Activated CD4-positive, alpha-beta memory T cell treated with anti-CD3 and anti-CD28 coated beads, Interleukin-2, amount 10 ng/mL, durations not matched to agents 7 days and 5 days (primary cell): ENCODE data around the gene KRTAP10-1. TPM values are rescaled to one million over a fixed set of nuclear protein-coding genes. Genes with fewer than 3 reads are reported as not detected.
A peak's percentile ranks its signal among the peaks of the same experiment; 100 is the strongest.
"Not testable (repeated sequence)": the region's sequence is repeated elsewhere in the genome, so short reads cannot be mapped to it uniquely, and the experiment has no call there.

ENCODE experiments used
- CTCF ChIA-PET: fragments of 350-600 bp; sonication (Branson Sonifier 250); formaldehyde crosslinking; loops from one replicate; lab custom pipeline; 2021; ENCODE audit warnings: antibody characterized with exemption, inconsistent platforms; lab: Charles Lee
- POLR2A ChIA-PET: fragments of 350-600 bp; sonication (Branson Sonifier 250); formaldehyde crosslinking; loops from one replicate; lab custom pipeline; 2021; ENCODE audit warnings: antibody characterized with exemption; lab: Charles Lee
- DNase-seq: peaks from one replicate; pipeline ENCODE4 v3.0.0-alpha.2; 2020
- H3K27ac Mint-ChIP-seq: one replicate; pipeline ENCODE4 v1.8.0; 2021; ENCODE audit warnings: mild to moderate bottlenecking, mixed read lengths
- H3K27me3 Mint-ChIP-seq: one replicate; pipeline ENCODE4 v1.8.0; 2021; ENCODE audit warnings: mixed read lengths
- H3K36me3 Mint-ChIP-seq: one replicate; pipeline ENCODE4 v1.8.0; 2021; ENCODE audit warnings: low read depth, mixed read lengths
- H3K4me1 Mint-ChIP-seq: one replicate; pipeline ENCODE4 v1.8.0; 2021; ENCODE audit warnings: mixed read lengths
- H3K4me3 Mint-ChIP-seq: one replicate; pipeline ENCODE4 v1.8.0; 2021; ENCODE audit warnings: mild to moderate bottlenecking, mixed read lengths
- H3K9me3 Mint-ChIP-seq: one replicate; pipeline ENCODE4 v1.8.0; 2021; ENCODE audit warnings: mixed read lengths
- total RNA-seq, 2 experiments: library from RNA; stranded (reverse); gene quantifications; one replicate each; pipeline ENCODE4 v1.2.3, GENCODE V29; 2021

Gene KRTAP10-1
- total RNA-seq, 2 experiments from 2014 or later, result not detected

DNA sequence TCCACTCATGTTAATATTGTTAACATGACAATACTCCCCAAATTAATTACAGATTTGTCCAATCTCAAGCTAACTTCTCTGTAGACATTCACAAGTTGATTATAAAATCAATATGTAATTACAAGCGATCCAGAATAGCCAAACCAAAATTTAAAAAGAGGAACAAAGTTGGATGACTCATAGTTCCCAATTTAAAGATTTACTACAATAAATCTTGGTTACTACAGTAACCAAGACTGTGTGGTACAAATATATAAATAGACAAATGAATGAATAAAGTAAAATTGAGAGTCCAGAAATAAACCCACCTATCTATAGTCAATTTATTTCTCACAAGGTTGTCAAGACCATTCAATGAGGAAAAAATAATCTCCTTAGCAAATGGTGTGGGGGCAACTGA is 26.4 kb upstream of the KRTAP10-1 start:
- DNase-seq, result no peak
- peaks cover 6% of the 10 kb centered on the region for H3K27me3 Mint-ChIP-seq
- peaks cover 2% of the 10 kb centered on the region for H3K36me3 Mint-ChIP-seq
- peaks cover 8% of the 10 kb centered on the region for H3K9me3 Mint-ChIP-seq
- CTCF ChIA-PET, result interaction anchor here (0.9 kb wide), 1 partner anchor 56 kb away, joined by 3 read pairs; no protein-coding TSS in a partner anchor
- no peak overlapping the region for H3K27ac Mint-ChIP-seq
- POLR2A ChIA-PET, result no interaction called here
- no peak overlapping the region for H3K4me3 Mint-ChIP-seq
- H3K4me1 Mint-ChIP-seq, result peaks cover 11% of the 10 kb centered on the region

DNA sequence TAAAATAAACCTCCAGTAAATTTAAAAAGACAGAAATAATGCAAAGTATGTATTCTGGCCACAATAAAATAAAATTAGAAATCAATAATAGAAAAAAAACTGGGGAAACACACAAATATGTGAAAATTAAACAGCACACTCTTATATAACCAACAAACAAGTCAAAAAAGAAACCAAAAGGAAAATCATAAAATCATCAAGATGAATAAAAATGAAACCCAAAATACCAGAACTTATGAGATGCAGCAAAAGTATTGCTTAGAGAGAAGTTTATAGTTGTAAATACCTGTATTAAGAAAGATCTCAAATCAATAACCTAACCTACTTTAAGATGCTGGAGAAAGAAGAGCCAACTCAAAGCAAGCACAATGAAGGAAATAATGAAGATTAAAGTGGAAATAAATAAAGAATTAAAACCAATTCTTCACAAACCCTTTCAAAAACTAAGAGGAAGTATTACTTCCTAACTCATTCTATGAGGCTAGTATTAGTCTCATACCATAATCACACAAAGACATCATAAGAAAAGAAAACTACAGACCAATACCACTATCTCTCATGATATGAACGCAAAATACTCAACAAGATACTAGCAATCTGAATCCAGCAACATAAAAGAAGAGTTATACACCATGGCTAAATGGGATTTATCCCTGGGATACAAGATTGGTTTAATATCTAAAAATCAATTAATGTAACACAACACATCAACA is 25.0 kb upstream of the KRTAP10-1 start:
- CTCF ChIA-PET, result no interaction called here
- Mint-ChIP-seq H3K4me3 (no peak overlapping the region), H3K36me3 (peaks cover 2% of the 10 kb centered on the region), H3K9me3 (peaks cover 11% of the 10 kb centered on the region), H3K4me1 (peaks cover 11% of the 10 kb centered on the region), H3K27ac (peak overlapping the region; percentile 9), H3K27me3 (peaks cover 15% of the 10 kb centered on the region)
- POLR2A ChIA-PET, result no interaction called here
- DNase-seq, result no peak

DNA sequence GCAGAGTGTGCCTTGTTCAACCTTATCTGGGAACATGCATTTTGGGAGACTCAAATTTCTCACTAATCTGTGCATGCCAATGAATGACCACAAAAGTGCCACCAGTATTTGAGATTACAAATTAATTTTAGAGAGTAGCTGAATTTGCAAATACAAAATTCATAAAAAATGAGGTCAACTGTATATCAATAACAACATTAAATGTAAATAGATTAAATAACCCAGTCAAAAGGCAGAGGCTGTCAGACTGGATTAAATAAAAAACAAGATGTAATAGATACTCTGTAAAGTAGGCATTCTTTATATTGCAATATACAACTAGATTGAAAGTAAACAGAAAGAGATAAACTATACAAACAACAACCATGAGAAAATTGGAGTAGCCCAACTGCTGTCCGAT is 24.1 kb upstream of the KRTAP10-1 start:
- Mint-ChIP-seq H3K27me3 (peaks cover 15% of the 10 kb centered on the region), H3K4me3 (no peak overlapping the region), H3K27ac (no peak overlapping the region), H3K4me1 (peaks cover 11% of the 10 kb centered on the region), H3K36me3 (peaks cover 2% of the 10 kb centered on the region), H3K9me3 (peaks cover 11% of the 10 kb centered on the region)
- CTCF ChIA-PET, result no interaction called here
- DNase-seq, result no peak
- POLR2A ChIA-PET, result no interaction called here

DNA sequence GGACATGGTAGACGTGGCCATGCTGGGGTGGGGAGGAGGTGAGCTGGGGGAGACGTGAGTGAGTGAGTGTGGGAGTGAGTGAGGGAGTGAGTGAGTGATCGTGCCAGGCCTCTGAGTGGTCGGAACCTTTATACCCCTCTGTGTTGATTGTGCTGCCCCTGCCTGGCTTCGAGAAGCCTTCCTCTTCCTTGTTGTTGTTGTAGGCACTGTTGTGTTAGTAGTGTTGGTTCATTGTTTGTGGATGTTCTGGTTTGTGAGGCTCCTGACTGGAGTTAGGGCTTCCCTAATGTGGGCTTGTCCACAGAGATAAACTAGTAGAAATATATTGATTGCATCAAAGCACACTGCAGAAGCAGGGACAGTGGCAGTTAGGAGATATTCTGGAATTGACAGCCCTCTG is 18.7 kb upstream of the KRTAP10-1 start, which contains the start of gene KRTAP10-3:
Gene KRTAP10-3, minus strand, starts transcription at position 101 of the 400 bp plus-strand sequence. Its CDS starts 80 bp downstream, at position 21.
- Mint-ChIP-seq H3K36me3 (peaks cover 2% of the 10 kb centered on the region), H3K27me3 (peaks cover 18% of the 10 kb centered on the region), H3K9me3 (peaks cover 11% of the 10 kb centered on the region), H3K4me1 (no peaks in the 10 kb centered on the region), H3K27ac (no peak within 1 kb of the TSS), H3K4me3 (no peak within 1 kb of the TSS)
- DNase-seq, result no peak
- ChIA-PET CTCF (no interaction called here), POLR2A (no interaction called here)

DNA sequence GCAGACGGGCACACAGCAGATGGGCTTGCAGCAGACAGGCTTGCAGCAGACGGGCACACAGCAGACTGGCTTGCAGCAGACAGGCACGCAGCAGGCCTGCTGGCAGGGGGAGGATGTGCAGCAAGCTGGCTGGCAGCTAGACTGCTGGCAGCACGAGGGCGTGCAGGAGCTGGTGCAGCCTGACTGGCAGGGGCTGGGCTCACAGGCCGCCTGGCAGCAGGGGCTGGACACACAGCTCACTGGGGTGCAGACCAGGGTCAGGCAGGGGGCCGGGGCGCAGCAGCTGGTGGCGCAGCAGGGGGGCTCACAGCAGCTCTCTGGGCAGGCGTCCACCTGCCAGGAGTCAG is 18.3 kb upstream of the KRTAP10-1 start:
- POLR2A ChIA-PET, CTCF ChIA-PET, H3K36me3 Mint-ChIP-seq, H3K4me1 Mint-ChIP-seq, DNase-seq, H3K4me3 Mint-ChIP-seq, H3K27ac Mint-ChIP-seq: not testable (repeated sequence)
- peaks cover 11% of the 10 kb centered on the region for H3K9me3 Mint-ChIP-seq
- H3K27me3 Mint-ChIP-seq, result peaks cover 18% of the 10 kb centered on the region

DNA sequence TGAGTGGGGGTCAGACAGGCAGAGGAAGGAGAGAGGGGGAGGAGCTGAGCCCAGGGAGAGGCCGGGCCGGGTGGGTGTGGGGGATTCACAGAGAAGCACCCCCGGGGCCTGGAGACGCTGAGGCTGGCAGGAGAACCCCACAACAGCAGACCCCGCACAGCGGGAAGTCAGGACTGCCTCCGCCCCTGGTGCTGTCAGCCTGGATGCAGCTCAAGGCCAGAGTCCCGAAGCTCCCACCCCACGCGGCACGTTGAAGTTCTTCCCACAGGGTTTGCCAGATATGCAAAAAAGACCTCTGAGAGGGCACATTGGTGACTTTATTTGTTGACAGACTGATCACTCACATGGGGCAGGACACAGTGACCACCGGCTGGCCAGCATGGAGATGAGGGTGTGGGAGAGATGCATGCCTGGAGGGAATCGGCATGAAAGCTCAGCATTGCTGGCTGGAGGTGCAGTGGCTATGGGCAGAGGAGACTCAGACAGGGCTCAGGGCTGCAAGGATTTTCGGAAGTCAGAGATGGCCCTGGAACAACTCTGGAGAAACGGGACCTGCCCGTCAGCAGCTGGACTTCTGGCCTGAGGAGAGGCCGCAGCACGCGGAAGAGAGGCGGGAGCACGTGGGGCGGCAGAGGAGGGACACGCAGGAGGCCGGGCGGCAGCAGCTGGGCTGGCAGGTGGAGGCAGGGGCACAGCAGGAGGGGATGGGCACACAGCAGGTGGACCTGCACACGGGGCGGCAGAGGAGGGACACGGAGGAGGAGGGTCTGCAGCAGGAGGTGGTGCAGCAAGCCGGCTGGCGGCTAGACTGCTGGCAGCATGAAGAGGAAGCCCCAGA is 17.7 kb upstream of the KRTAP10-1 start:
- H3K36me3 Mint-ChIP-seq, result peaks cover 2% of the 10 kb centered on the region
- no peak overlapping the region for H3K27ac Mint-ChIP-seq
- peaks cover 18% of the 10 kb centered on the region for H3K27me3 Mint-ChIP-seq
- POLR2A ChIA-PET, result no interaction called here
- H3K4me1 Mint-ChIP-seq, result no peaks in the 10 kb centered on the region
- H3K4me3 Mint-ChIP-seq, result no peak overlapping the region
- CTCF ChIA-PET, result interaction anchor here (0.8 kb wide), 1 partner anchor 10 kb away, joined by 3 read pairs; no protein-coding TSS in a partner anchor
- no peak for DNase-seq
- H3K9me3 Mint-ChIP-seq, result peaks cover 11% of the 10 kb centered on the region

DNA sequence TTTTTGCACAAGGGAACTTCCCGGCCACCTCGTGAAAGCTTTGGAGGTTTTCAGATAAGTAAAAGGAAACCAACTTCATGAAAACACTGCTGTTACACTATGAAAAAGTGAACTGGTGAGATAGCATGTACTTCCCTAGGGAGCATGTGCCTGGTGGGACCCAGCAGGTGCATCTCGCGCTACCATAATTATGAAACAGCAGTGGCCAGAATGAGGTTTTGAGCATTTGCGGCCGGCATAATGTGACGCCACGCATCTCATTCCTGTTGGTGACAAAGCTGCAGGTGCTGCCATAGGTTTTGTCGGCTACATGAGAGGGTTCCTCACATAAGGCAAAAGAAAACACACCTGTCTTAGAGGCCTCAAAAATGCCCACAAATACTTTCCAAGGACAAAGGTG is 16.9 kb upstream of the KRTAP10-1 start:
- H3K4me3 Mint-ChIP-seq, result no peak overlapping the region
- peaks cover 14% of the 10 kb centered on the region for H3K27me3 Mint-ChIP-seq
- no peaks in the 10 kb centered on the region for H3K36me3 Mint-ChIP-seq
- no peak for DNase-seq
- CTCF ChIA-PET, result interaction anchor here (0.8 kb wide), 1 partner anchor 10 kb away, joined by 3 read pairs; no protein-coding TSS in a partner anchor
- POLR2A ChIA-PET, result no interaction called here
- no peaks in the 10 kb centered on the region for H3K4me1 Mint-ChIP-seq
- peaks cover 3% of the 10 kb centered on the region for H3K9me3 Mint-ChIP-seq
- no peak overlapping the region for H3K27ac Mint-ChIP-seq

DNA sequence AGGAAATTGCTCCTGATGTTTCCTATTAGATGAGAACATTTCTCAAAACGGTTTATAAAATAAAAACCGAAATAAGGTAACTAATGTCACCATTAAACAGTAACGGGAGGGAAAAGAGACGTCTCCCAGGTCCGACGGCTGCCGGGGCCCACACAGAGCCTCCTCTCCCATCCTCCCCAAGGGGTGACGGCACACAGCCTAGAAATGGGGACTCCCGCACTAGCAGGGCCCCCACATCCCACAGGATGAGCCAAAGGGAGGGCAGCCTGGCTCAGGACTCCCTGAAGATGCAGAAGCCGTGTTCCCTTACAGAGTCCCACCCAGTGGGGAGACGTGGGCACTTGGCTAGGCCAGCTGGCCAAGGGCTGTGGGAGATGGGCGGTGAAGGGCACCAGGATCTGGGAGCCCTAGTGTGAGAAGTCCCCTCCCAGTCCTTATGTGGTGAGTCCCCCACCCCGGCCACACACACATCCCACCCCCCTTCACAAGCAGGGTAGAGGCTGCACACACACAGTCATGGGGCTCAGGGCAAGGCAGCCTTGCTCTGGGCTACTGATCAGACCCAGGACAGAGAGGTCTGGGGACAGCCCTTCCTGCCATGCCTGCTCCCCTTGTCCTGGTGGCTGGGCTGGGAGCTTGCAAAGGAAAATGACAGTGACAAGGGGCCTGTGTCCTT is 15.3 kb upstream of the KRTAP10-1 start:
- no peaks in the 10 kb centered on the region for H3K4me1 Mint-ChIP-seq
- H3K36me3 Mint-ChIP-seq, result no peaks in the 10 kb centered on the region
- peaks cover 5% of the 10 kb centered on the region for H3K27me3 Mint-ChIP-seq
- CTCF ChIA-PET, result no interaction called here
- DNase-seq, result peak; percentile 12
- POLR2A ChIA-PET, result interaction anchor here (1.2 kb wide), 1 partner anchor 64 kb away, joined by 4 read pairs; no protein-coding TSS in a partner anchor
- H3K27ac Mint-ChIP-seq, result no peak overlapping the region
- H3K4me3 Mint-ChIP-seq, result no peak overlapping the region
- no peaks in the 10 kb centered on the region for H3K9me3 Mint-ChIP-seq

DNA sequence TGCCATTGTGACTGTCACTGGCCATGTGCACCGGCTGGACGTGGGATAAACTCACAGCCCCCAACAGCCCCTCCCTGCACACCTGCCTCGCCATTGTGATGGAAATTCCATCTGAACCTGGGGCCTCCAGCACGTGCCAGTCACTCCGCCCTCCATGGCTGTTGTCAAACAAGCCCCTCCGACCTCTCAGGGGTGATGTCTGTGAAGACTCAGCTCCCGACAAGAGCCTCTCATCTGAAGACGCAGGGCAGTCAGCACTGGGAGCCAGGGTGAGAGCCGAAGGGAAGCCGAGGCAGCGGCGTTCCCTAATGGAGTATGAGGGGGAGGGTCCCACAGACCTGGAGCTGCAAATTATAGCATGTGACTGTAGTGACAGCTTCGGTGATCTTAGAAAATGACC is 12.7 kb upstream of the KRTAP10-1 start:
- CTCF ChIA-PET, result no interaction called here
- no peak overlapping the region for H3K27ac Mint-ChIP-seq
- H3K4me1 Mint-ChIP-seq, result peaks cover 11% of the 10 kb centered on the region
- no peak overlapping the region for H3K4me3 Mint-ChIP-seq
- H3K27me3 Mint-ChIP-seq, result no peaks in the 10 kb centered on the region
- peaks cover under 1% of the 10 kb centered on the region for H3K9me3 Mint-ChIP-seq
- POLR2A ChIA-PET, result no interaction called here
- H3K36me3 Mint-ChIP-seq, result peaks cover 2% of the 10 kb centered on the region
- no peak for DNase-seq

DNA sequence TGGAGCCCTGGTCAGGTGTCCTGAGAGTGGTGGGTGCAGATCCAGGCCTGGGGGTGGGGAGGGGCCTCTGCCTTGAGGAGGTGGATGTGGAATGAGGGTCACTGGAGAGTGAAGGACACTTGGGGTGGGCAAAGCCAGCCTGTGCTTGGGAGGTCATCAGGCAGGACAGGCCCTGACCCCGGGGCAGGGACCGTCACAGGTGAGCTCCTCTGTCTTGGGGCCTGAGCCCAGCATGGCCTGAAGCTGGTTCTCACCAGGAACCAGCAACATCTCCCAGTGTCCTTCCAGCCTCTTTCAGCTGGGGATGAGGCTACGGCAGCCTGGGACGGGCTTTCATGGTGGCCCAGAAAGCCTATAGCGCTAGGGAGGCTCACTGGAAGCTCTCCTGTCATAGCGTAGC is 12.1 kb upstream of the KRTAP10-1 start:
- Mint-ChIP-seq H3K27ac (no peak overlapping the region), H3K4me1 (peaks cover 16% of the 10 kb centered on the region), H3K4me3 (no peak overlapping the region), H3K36me3 (peaks cover 8% of the 10 kb centered on the region), H3K27me3 (no peaks in the 10 kb centered on the region), H3K9me3 (peaks cover 6% of the 10 kb centered on the region)
- DNase-seq, result no peak
- ChIA-PET POLR2A (no interaction called here), CTCF (no interaction called here)

DNA sequence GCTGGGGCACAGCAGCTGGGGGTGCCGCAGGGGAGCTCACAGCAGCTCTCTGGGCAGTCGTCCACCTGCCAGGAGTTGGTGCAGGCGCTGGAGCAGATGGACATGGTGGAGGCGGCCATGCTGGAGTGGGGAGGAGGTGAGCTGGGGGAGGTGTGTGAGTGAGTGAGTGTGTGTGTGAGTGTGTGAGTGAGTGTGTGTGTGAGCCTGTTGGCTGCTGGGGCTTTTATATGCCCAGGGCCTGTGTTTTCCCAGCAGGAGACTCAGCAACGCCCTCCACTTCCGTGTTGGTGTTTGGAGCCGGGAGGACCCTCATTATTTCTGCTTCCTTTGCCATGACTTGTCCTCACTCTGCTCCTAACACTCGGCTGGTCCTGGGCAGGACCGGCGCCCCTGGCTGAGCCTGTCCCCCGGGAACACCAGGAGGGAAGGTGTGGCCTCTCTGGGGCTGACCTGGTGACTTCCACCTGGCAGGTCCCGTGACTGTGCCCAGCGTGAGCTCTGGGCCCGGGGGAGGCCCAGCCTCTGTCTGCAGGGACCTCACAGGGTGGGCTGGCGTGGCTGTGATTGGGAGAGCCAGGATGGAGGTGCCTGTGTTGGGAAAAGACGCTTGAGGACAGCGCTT is 11.5 kb upstream of the KRTAP10-1 start, which contains the start of gene KRTAP10-2:
Gene KRTAP10-2, minus strand, starts transcription at position 166 of the 622 bp plus-strand sequence. Its CDS starts 47 bp downstream, at position 119.
- no peak for DNase-seq
- CTCF ChIA-PET, result no interaction called here
- no peaks in the 10 kb centered on the region for H3K27me3 Mint-ChIP-seq
- no peak within 1 kb of the TSS for H3K27ac Mint-ChIP-seq
- POLR2A ChIA-PET, result interaction anchor here (0.6 kb wide), 1 partner anchor 17 kb away, joined by 3 read pairs; no protein-coding TSS in a partner anchor
- H3K4me3 Mint-ChIP-seq, result no peak within 1 kb of the TSS
- peaks cover 15% of the 10 kb centered on the region for H3K36me3 Mint-ChIP-seq
- peaks cover 20% of the 10 kb centered on the region for H3K4me1 Mint-ChIP-seq
- H3K9me3 Mint-ChIP-seq, result peaks cover 12% of the 10 kb centered on the region

DNA sequence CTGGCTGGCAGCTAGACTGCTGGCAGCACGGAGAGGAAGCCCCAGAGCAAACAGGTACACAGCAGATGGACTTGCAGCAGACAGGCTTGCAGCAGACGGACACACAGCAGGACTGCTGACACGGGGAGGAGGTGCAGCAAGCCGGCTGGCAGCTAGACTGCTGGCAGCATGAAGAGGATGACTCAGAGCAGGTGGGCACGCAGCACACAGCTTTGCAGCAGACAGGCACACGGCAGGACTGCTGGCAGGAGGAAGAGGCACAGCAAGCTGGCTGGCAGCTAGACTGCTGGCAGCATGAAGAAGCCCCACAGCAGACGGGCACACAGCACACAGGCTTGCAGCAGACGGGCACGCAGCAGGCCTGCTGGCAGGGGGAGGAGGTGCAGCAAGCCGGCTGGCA is 10.8 kb upstream of the KRTAP10-1 start:
- no peaks in the 10 kb centered on the region for H3K27me3 Mint-ChIP-seq
- peaks cover 18% of the 10 kb centered on the region for H3K36me3 Mint-ChIP-seq

More for the DNA sequence above, 10.8 kb upstream of the KRTAP10-1 start:
- Mint-ChIP-seq H3K27ac (no peak overlapping the region), H3K4me1 (peaks cover 20% of the 10 kb centered on the region), H3K9me3 (peaks cover 13% of the 10 kb centered on the region), H3K4me3 (no peak overlapping the region)
- ChIA-PET CTCF (no interaction called here), POLR2A (interaction anchor here (0.6 kb wide), 1 partner anchor 17 kb away, joined by 3 read pairs; no protein-coding TSS in a partner anchor)
- no peak for DNase-seq
